H1 (cell line): Measurements from ENCODE around the gene LRRC4C. TPM values are rescaled to one million over a fixed set of nuclear protein-coding genes. Genes with fewer than 3 reads are reported as not detected.

Experiments used
- CTCF ChIA-PET: fragments of 300-600 bp; sonication (Branson Sonifier 250); formaldehyde crosslinking; loops from one replicate; lab custom pipeline; 2021; ENCODE audit not compliant: partially characterized antibody; lab: Charles Lee
- POLR2A ChIA-PET: fragments of 300-600 bp; sonication (Branson Sonifier 250); formaldehyde crosslinking; loops from one replicate; lab custom pipeline; 2021; ENCODE audit warnings: inconsistent platforms; ENCODE audit not compliant: partially characterized antibody; lab: Charles Lee
- DNase-seq, 2 experiments: peaks; one replicate each; pipeline versions ENCODE4 v3.0.0 to v3.0.0-alpha.2; 2010 to 2022; ENCODE audit warnings: low spot score in 2 of 2, low read depth in 1 of 2, mixed read lengths in 1 of 2
- FAIRE-seq: peaks from 2 replicates; lab custom pipeline; 2011; peaks lifted over from hg19 to GRCh38; lab: Jason Lieb, UNC
- H2AFZ ChIP-seq: 2 replicates; pipeline ENCODE4 v1.8.1; 2012; ENCODE audit warnings: low read length, inconsistent platforms
- H2AK5ac ChIP-seq: 2 replicates; pipeline ENCODE4 v1.6.1; 2013; ENCODE audit warnings: low read depth, low read length
- H2BK120ac ChIP-seq: replicated peaks from 2 replicates; pipeline ENCODE3; 2013; ENCODE audit warnings: low read depth, low read length, inconsistent platforms
- H2BK12ac ChIP-seq: 2 replicates; pipeline ENCODE4 v1.6.1; 2013; ENCODE audit warnings: low read depth, low read length
- H2BK15ac ChIP-seq: 2 replicates; pipeline ENCODE4 v1.6.1; 2013; ENCODE audit warnings: low read length
- H2BK20ac ChIP-seq: 2 replicates; pipeline ENCODE4 v1.6.1; 2013; ENCODE audit warnings: low read length
- H2BK5ac ChIP-seq: 2 replicates; pipeline ENCODE4 v1.6.1; 2013; ENCODE audit warnings: low read depth, low read length
- H3K14ac ChIP-seq: 2 replicates; pipeline ENCODE4 v1.6.1; 2013; ENCODE audit warnings: inconsistent platforms; ENCODE audit not compliant: insufficient read length
- H3K18ac ChIP-seq: 2 replicates; pipeline ENCODE4 v1.6.1; 2013; ENCODE audit warnings: low read length; ENCODE audit errors: extremely low read depth
- H3K23ac ChIP-seq: 2 replicates; pipeline ENCODE4 v1.6.1; 2013; ENCODE audit warnings: inconsistent platforms; ENCODE audit not compliant: insufficient read length
- H3K23me2 ChIP-seq: 2 replicates; pipeline ENCODE4 v1.6.1; 2013; ENCODE audit warnings: low read depth, low read length
- H3K27ac ChIP-seq: 2 replicates; pipeline ENCODE4 v1.6.1; 2011; ENCODE audit warnings: low read depth, low read length, inconsistent platforms
- H3K27me3 ChIP-seq, 4 experiments: replicated peaks in 1 of 4; 1 replicate in 1 of 4; 2 replicates in 3 of 4; pipeline versions ENCODE4 v1.6.1 to v1.8.1; 2011 to 2013; ENCODE audit warnings: low read length in 3 of 4, mild to moderate bottlenecking in 3 of 4, inconsistent platforms in 2 of 4, mixed read lengths in 2 of 4, moderate library complexity in 1 of 4; ENCODE audit not compliant: control insufficient read depth in 3 of 4, insufficient read depth in 3 of 4; ENCODE audit errors: extremely low read depth in 1 of 4
- H3K36me3 ChIP-seq, 4 experiments: 2 replicates each; pipeline versions ENCODE4 v1.6.1 to v1.8.1; 2011 to 2013; ENCODE audit warnings: mild to moderate bottlenecking in 4 of 4, low read length in 3 of 4, moderate library complexity in 2 of 4, control low read depth in 1 of 4, inconsistent platforms in 1 of 4; ENCODE audit not compliant: insufficient read depth in 4 of 4, control insufficient read depth in 2 of 4
- H3K4ac ChIP-seq: replicated peaks from 2 replicates; pipeline ENCODE3; 2013; ENCODE audit warnings: low read length, low read depth, mixed read lengths, inconsistent platforms; ENCODE audit not compliant: insufficient read length
- H3K4me1 ChIP-seq, 4 experiments: replicated peaks in 1 of 4; 1 replicate in 1 of 4; 2 replicates in 3 of 4; pipeline versions ENCODE4 v1.6.1 to v1.8.1; 2011 to 2013; ENCODE audit warnings: low read length in 3 of 4, inconsistent platforms in 2 of 4, mixed read lengths in 1 of 4; ENCODE audit not compliant: insufficient read depth in 4 of 4, control insufficient read depth in 3 of 4
- H3K4me2 ChIP-seq, 2 experiments: 2 replicates each; pipeline versions ENCODE4 v1.6.1 to v1.8.1; 2011 to 2013; ENCODE audit warnings: low read depth in 2 of 2, low read length in 2 of 2, control low read depth in 1 of 2, inconsistent platforms in 1 of 2, mild to moderate bottlenecking in 1 of 2; ENCODE audit not compliant: insufficient read depth in 1 of 2
- H3K4me3 ChIP-seq, 4 experiments: fragments of 200-600, 300-600 bp in 1 of 4; sonication (generic), shearing (Covaris generic), sonication (Bioruptor Twin) in 1 of 4; 2 replicates each; pipeline versions ENCODE4 v1.5.1 to v1.8.1; 2011 to 2016; ENCODE audit warnings: low read length in 4 of 4, low read depth in 3 of 4, control low read depth in 2 of 4, inconsistent platforms in 2 of 4, mild to moderate bottlenecking in 2 of 4, mixed read lengths in 1 of 4, moderate library complexity in 1 of 4; ENCODE audit not compliant: insufficient read depth in 2 of 4; ENCODE audit errors: extremely low read depth in 1 of 4
- H3K56ac ChIP-seq: replicated peaks from 2 replicates; pipeline ENCODE3; 2013; ENCODE audit warnings: low read depth, mild to moderate bottlenecking, mixed read lengths, low read length, inconsistent platforms; ENCODE audit not compliant: insufficient read length
- H3K79me1 ChIP-seq: 2 replicates; pipeline ENCODE4 v1.6.1; 2013; ENCODE audit warnings: low read depth, low read length, control low read depth
- H3K79me2 ChIP-seq, 2 experiments: 2 replicates each; pipeline versions ENCODE4 v1.6.1 to v1.8.1; 2012 to 2013; ENCODE audit warnings: low read length in 2 of 2, mild to moderate bottlenecking in 2 of 2, inconsistent platforms in 1 of 2; ENCODE audit not compliant: insufficient read depth in 2 of 2, control insufficient read depth in 1 of 2
- H3K9ac ChIP-seq, 4 experiments: replicated peaks in 1 of 4; 1 replicate in 1 of 4; 2 replicates in 3 of 4; pipeline versions ENCODE4 v1.6.1 to v1.8.1; 2011 to 2013; ENCODE audit warnings: low read depth in 3 of 4, low read length in 3 of 4, control low read depth in 2 of 4, mild to moderate bottlenecking in 2 of 4, moderate library complexity in 2 of 4, inconsistent platforms in 1 of 4; ENCODE audit errors: extremely low read depth in 1 of 4
- H3K9me3 ChIP-seq, 2 experiments: 2 replicates each; pipeline versions ENCODE4 v1.6.1 to v1.8.1; 2012 to 2013; ENCODE audit warnings: mild to moderate bottlenecking in 2 of 2, moderate library complexity in 2 of 2, control low read depth in 1 of 2, inconsistent platforms in 1 of 2, low read depth in 1 of 2, low read length in 1 of 2, mixed read lengths in 1 of 2; ENCODE audit not compliant: insufficient read depth in 2 of 2
- H4K20me1 ChIP-seq, 2 experiments: replicated peaks in 1 of 2; 2 replicates each; pipeline versions ENCODE3 to v1.8.1; 2011 to 2013; ENCODE audit warnings: inconsistent platforms in 2 of 2, low read length in 2 of 2, mild to moderate bottlenecking in 1 of 2; ENCODE audit not compliant: insufficient read depth in 2 of 2, control insufficient read depth in 1 of 2
- H4K5ac ChIP-seq: 2 replicates; pipeline ENCODE4 v1.6.1; 2013; ENCODE audit warnings: low read length, low read depth, mixed read lengths, inconsistent platforms; ENCODE audit not compliant: insufficient read length
- H4K8ac ChIP-seq: 2 replicates; pipeline ENCODE4 v1.8.0; 2013; ENCODE audit warnings: mild to moderate bottlenecking, moderate library complexity, low read length, inconsistent platforms; ENCODE audit not compliant: insufficient read depth; ENCODE audit errors: extremely low read depth
- H4K91ac ChIP-seq: replicated peaks from 2 replicates; pipeline ENCODE3; 2013; ENCODE audit warnings: low read length, mixed read lengths, inconsistent platforms; ENCODE audit not compliant: insufficient read length
- ASH2L ChIP-seq: fragments of 200-600, 300-600 bp; sonication (generic); IDR thresholded peaks from one replicate; pipeline ENCODE4 v1.7.1; 2017; ENCODE audit warnings: low read length
- CHD1 ChIP-seq: IDR thresholded peaks from 2 replicates; pipeline ENCODE4 v1.6.1; 2012; ENCODE audit warnings: low read depth, low read length, improper control_type of control experiment
- CREB1 ChIP-seq: IDR thresholded peaks from 2 replicates; pipeline ENCODE4 v1.6.1; 2012; ENCODE audit warnings: inconsistent platforms
- GABPA ChIP-seq: IDR thresholded peaks from 2 replicates; pipeline ENCODE4 v1.6.1; 2011; ENCODE audit warnings: mild to moderate bottlenecking, low read length, moderate library complexity, borderline replicate concordance; ENCODE audit not compliant: insufficient read depth
- JUN ChIP-seq: IDR thresholded peaks from 2 replicates; pipeline ENCODE4 v1.6.1; 2011; ENCODE audit warnings: low read depth, mild to moderate bottlenecking, improper control_type of control experiment, low read length
- KDM1A ChIP-seq: fragments of 200-600, 300-600 bp; sonication (generic); IDR thresholded peaks from 2 replicates; pipeline ENCODE4 v1.7.1; 2016; ENCODE audit warnings: mild to moderate bottlenecking, low read length, borderline replicate concordance
- KDM4A ChIP-seq: IDR thresholded peaks from one replicate; pipeline ENCODE4 v1.7.1; 2012; ENCODE audit warnings: low read depth, mild to moderate bottlenecking, moderate library complexity, low read length, inconsistent platforms; ENCODE audit not compliant: severe bottlenecking
- KDM5A ChIP-seq: fragments of 200-600 bp; IDR thresholded peaks from 2 replicates; pipeline ENCODE4 v1.7.1; 2012; ENCODE audit warnings: mild to moderate bottlenecking, low read length, inconsistent platforms, mixed read lengths
- MAFK ChIP-seq: IDR thresholded peaks from 2 replicates; pipeline ENCODE4 v1.6.1; 2012; ENCODE audit warnings: low read depth, mild to moderate bottlenecking, improper control_type of control experiment, low read length
- NANOG ChIP-seq: IDR thresholded peaks from 2 replicates; pipeline ENCODE4 v1.6.1; 2011; ENCODE audit warnings: low read length, low read depth, mild to moderate bottlenecking, inconsistent platforms; ENCODE audit not compliant: insufficient read depth, poor library complexity, severe bottlenecking
- RAD21 ChIP-seq, 2 experiments: IDR thresholded peaks in 1 of 2; conservative IDR thresholded peaks in 1 of 2; 2 replicates each; pipeline ENCODE4 v1.6.1; 2011; ENCODE audit warnings: low read depth in 2 of 2, low read length in 2 of 2, improper control_type of control experiment in 1 of 2, inconsistent platforms in 1 of 2, mild to moderate bottlenecking in 1 of 2, moderate library complexity in 1 of 2
- RFX5 ChIP-seq: IDR thresholded peaks from 2 replicates; pipeline ENCODE4 v1.6.1; 2011; ENCODE audit warnings: low read depth, low read length, improper control_type of control experiment, borderline replicate concordance
- WGBS, 2 experiments: shearing (Covaris generic) in 1 of 2; methylation state at CpG; one replicate each; pipeline versions ENCODE4 v1.1.6 to v1.1.7; 2013 to 2015; ENCODE audit warnings: low lambda C conversion rate in 2 of 2, mixed read lengths in 2 of 2, inconsistent platforms in 1 of 2, low coverage in 1 of 2, missing lambda C conversion rate in 1 of 2; ENCODE audit not compliant: insufficient replicate concordance in 2 of 2, insufficient coverage in 1 of 2, insufficient read length in 1 of 2; ENCODE audit errors: extremely low coverage in 1 of 2, missing lambda C conversion rate in 1 of 2; 5-methylcytosine and 5-hydroxymethylcytosine counted together
- polyA plus RNA-seq, 7 experiments: library from polyadenylated mRNA; depleted of rRNA in 3 of 7; stranded (reverse) in 5 of 7; unstranded in 2 of 7; fragments of >200 nt in 5 of 7; fragments of 200-250 nt in 2 of 7; gene quantifications; 1 replicate in 5 of 7; 2 replicates in 1 of 7; 4 replicates in 1 of 7; pipeline versions ENCODE4 v1.2.1 to v1.2.3, GENCODE V29; 2011 to 2013; ENCODE audit warnings: missing spikeins in 2 of 7, mixed read lengths in 2 of 7
- total RNA-seq: library from RNA; stranded (reverse); fragmentation: NEBNext Ultra II Directional; extraction: Animal tissue kit (Norgen Biotek cat#: 25700); gene quantifications from 2 replicates; pipeline ENCODE4 v1.2.1, GENCODE V29; 2021
- TF ChIP-seq, protein P1 (sequence below): IDR thresholded peaks from 2 replicates; pipeline ENCODE4 v1.6.1; 2011; ENCODE audit warnings: low read depth, mild to moderate bottlenecking, low read length; ENCODE audit not compliant: insufficient read depth

LRRC4C gene
- total and polyA plus RNA-seq, 2 of the 8 experiments (the other 6 are each of a cell fraction or from before 2014, with no cell fraction given), result 0.23 to 2.2 TPM

DNA sequence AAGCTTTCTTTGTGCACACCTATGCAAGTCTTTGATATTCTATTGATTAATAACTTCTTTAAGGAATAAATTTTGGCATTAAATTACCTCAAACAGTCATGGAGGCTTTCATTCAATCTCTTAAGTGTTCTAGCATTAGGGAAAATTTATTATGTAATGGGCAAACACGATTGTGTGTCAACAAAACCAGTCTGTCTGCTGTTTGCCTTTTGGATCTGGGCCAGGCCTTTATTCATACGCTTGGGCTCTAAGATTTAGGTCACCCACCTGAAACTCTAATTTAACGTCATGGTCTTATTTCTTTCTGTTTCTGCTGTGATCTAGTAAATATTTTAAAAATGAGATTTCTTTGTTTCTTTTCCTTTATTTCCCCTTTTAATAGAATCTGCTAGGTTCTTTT, 1270.6 kb downstream of the LRRC4C start:
- Histone ChIP-seq H3K9me3 (no peaks in the 10 kb centered on the region), H2AFZ (no peak overlapping the region), H2BK15ac (no peak overlapping the region), H3K23me2 (no peaks in the 10 kb centered on the region), H3K79me1 (no peaks in the 10 kb centered on the region), H4K91ac (no peak overlapping the region), H3K18ac (no peak overlapping the region), H2BK20ac (no peak overlapping the region), H3K56ac (no peak overlapping the region), H2BK120ac (no peak overlapping the region), H3K14ac (no peak overlapping the region), H3K27me3 (peaks cover 0 to 1% (median 0%) of the 10 kb centered on the region in 4 experiments; a peak in 1 of 7 replicates), H3K9ac (no peak overlapping the region), H4K5ac (no peak overlapping the region), H2AK5ac (no peak overlapping the region), H3K23ac (no peak overlapping the region), H3K27ac (no peak overlapping the region), H4K8ac (no peak overlapping the region), H3K4me3 (no peak overlapping the region), H3K4me1 (no peaks in the 10 kb centered on the region; a peak in 1 of 7 replicates), H3K4ac (no peak overlapping the region), H2BK5ac (no peak overlapping the region), H2BK12ac (no peak overlapping the region), H3K79me2 (no peaks in the 10 kb centered on the region), H3K36me3 (no peaks in the 10 kb centered on the region), H3K4me2 (no peak overlapping the region), H4K20me1 (no peaks in the 10 kb centered on the region)
- ChIA-PET POLR2A (no interaction called here), CTCF (interaction anchor here (1.5 kb wide), 1 partner anchor 20 kb away, joined by 3 read pairs; no protein-coding TSS in a partner anchor)
- 86% methylated on average over 3 of the region's 3 CpGs; no CpG with 5 or more reads in 1 of the 2 experiments for WGBS, 2 experiments
- no peak for FAIRE-seq
- DNase-seq, result no peak
- TF ChIP-seq MAFK (no peak), CHD1 (no peak), RFX5 (no peak), RAD21 (IDR thresholded peaks at IDR 0.05 in 1 of 2, conservative IDR thresholded peaks at IDR 0.05 in 1 of 2; ENCODE audit: low read depth in 2 of 2, low read length in 2 of 2) (no peak), CREB1 (no peak), GABPA (no peak), KDM5A (no peak), NANOG (no peak), ASH2L (no peak), KDM1A (no peak), JUN (no peak), KDM4A (no peak)
- TF ChIP-seq, protein P1, sequence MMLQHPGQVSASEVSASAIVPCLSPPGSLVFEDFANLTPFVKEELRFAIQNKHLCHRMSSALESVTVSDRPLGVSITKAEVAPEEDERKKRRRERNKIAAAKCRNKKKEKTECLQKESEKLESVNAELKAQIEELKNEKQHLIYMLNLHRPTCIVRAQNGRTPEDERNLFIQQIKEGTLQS, result no peak
